ENCODE results near the gene RNF11.

- TF ChIP-seq POLR2A (IDR thresholded peaks at IDR 0.05; ENCODE audit: low read depth, low read length) = no peak
- no peak for TF ChIP-seq POLR2AphosphoS5 (IDR thresholded peaks at IDR 0.05; ENCODE audit: low read depth, low read length)
- no peak for TF ChIP-seq TAF1 (IDR thresholded peaks at IDR 0.05; ENCODE audit: borderline replicate concordance, low read depth, low read length)
These were observed 67.7 kb downstream of the RNF11 start for GRCh38 chr1:51303751-51304251.
